Keratinocyte (primary cell): Measurements from ENCODE around the gene HEPACAM2.

Experiments used
- CTCF ChIP-seq, 3 experiments: IDR thresholded peaks in 1 of 3; conservative IDR thresholded peaks in 1 of 3; optimal IDR thresholded peaks in 1 of 3; 2 replicates in 2 of 3; 3 replicates in 1 of 3; pipeline versions ENCODE3 to v1.5.1; 2011; ENCODE audit warnings: low read length in 3 of 3, mild to moderate bottlenecking in 3 of 3, moderate library complexity in 2 of 3, control low read depth in 1 of 3, inconsistent platforms in 1 of 3; ENCODE audit not compliant: insufficient read depth in 2 of 3; ENCODE audit errors: extremely low read depth in 1 of 3
- EZH2 ChIP-seq: IDR thresholded peaks from one replicate; pipeline ENCODE4 v1.6.1; 2012; ENCODE audit warnings: inconsistent platforms, mild to moderate bottlenecking, low read length, moderate library complexity

GRCh38 chr7:93262535-93262934 lies 36.3 kb upstream of the HEPACAM2 start:
- TF ChIP-seq CTCF (optimal IDR thresholded peaks at IDR 0.05 in 1 of 3, IDR thresholded peaks at IDR 0.05 in 1 of 3, conservative IDR thresholded peaks at IDR 0.05 in 1 of 3; ENCODE audit: extremely low read depth in 1 of 3, insufficient read depth in 2 of 3, low read length in 3 of 3) (no peak), EZH2 (no peak)
